SK-N-SH (cell line): ENCODE measurements around the gene RNF157.

Experiments used
- EP300 ChIP-seq, 2 experiments: IDR thresholded peaks; 2 replicates each; pipeline versions ENCODE4 v1.4.0 to v1.6.1; 2012; ENCODE audit warnings: borderline replicate concordance in 1 of 2, low read depth in 1 of 2, low read length in 1 of 2
- EZH2phosphoT487 ChIP-seq: fragments of 200-600 bp; sonication (generic); IDR thresholded peaks from 2 replicates; pipeline ENCODE4 v1.6.1; 2017; ENCODE audit warnings: low read depth, mixed run types, mild to moderate bottlenecking, antibody characterized with exemption, moderate library complexity, borderline replicate concordance
- SIN3A ChIP-seq: IDR thresholded peaks from 2 replicates; pipeline ENCODE4 v1.6.1; 2012; ENCODE audit warnings: low read depth, mild to moderate bottlenecking, low read length, moderate library complexity, borderline replicate concordance

GRCh38 chr17:76278952-76279741 lies 38.9 kb upstream of the RNF157 start:
- TF ChIP-seq EZH2phosphoT487, result no peak
- 0 out of 2 replicates have a peak, but pooled peaks have one; percentile 25 for TF ChIP-seq SIN3A
- TF ChIP-seq EP300 (IDR thresholded peaks at IDR 0.05; ENCODE audit: borderline replicate concordance in 1 of 2, low read depth in 1 of 2, low read length in 1 of 2), result no peak
